OCI-LY1 (cell line): ENCODE measurements around the gene HBE1.
"Not testable (repeated sequence)": the region's sequence is repeated elsewhere in the genome, so short reads cannot be mapped to it uniquely, and the experiment has no call there.

Experiments
- EZH2 ChIP-seq: fragments of 200-600 bp; sonication (generic), shearing (Covaris generic); IDR thresholded peaks from 2 replicates; pipeline ENCODE4 v1.8.0; 2017; ENCODE audit warnings: borderline replicate concordance, mixed run types, mild to moderate bottlenecking, antibody characterized with exemption, low read length, moderate library complexity, mixed read lengths
- TF ChIP-seq, protein P1 (sequence below): fragments of 200-600 bp; sonication (generic), shearing (Covaris generic); IDR thresholded peaks from 2 replicates; pipeline ENCODE4 v1.5.1; 2017; ENCODE audit warnings: mild to moderate bottlenecking, antibody characterized with exemption, low read length, moderate library complexity, mixed read lengths

DNA sequence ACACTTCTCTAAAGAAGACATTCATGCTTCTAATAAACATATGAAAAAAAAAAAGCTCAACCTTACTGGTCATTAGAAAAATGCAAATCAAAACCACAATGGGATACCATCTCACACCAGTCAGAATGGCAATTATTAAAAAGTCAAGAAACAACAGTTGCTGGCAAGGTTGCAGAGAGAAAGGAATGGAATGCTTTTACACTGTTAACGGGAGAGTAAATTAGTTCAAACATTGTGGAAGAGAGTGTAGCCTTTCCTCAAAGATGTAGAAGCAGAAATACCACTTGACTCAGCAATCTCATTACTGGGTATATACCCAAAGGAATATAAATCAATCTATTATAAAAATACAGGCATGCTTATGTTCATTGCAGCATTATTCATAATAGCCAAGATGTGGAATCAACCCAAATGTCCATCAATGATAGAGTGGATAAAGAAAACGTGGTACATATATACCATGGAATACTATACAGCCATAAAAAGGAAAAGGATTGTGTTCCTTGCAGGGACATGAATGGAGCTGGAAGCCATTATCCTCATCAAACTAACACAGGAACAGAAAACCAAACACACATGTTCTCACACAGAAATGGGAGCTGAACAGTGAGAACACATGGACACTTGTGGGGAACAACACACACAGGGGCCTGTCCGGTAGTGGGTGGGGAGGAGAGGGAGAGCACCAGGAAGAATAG, 43.7 kb upstream of the HBE1 start:
- TF ChIP-seq, protein P1, sequence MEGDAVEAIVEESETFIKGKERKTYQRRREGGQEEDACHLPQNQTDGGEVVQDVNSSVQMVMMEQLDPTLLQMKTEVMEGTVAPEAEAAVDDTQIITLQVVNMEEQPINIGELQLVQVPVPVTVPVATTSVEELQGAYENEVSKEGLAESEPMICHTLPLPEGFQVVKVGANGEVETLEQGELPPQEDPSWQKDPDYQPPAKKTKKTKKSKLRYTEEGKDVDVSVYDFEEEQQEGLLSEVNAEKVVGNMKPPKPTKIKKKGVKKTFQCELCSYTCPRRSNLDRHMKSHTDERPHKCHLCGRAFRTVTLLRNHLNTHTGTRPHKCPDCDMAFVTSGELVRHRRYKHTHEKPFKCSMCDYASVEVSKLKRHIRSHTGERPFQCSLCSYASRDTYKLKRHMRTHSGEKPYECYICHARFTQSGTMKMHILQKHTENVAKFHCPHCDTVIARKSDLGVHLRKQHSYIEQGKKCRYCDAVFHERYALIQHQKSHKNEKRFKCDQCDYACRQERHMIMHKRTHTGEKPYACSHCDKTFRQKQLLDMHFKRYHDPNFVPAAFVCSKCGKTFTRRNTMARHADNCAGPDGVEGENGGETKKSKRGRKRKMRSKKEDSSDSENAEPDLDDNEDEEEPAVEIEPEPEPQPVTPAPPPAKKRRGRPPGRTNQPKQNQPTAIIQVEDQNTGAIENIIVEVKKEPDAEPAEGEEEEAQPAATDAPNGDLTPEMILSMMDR = not testable (repeated sequence)
- TF ChIP-seq EZH2 = not testable (repeated sequence)
